AG04449 (cell line): ENCODE measurements around the gene ISL2.

ENCODE experiments used
- CTCF ChIA-PET: fragments of 350-600 bp; formaldehyde crosslinking; extraction: SDS; loops from one replicate; lab custom pipeline; 2021; ENCODE audit warnings: antibody characterized with exemption; lab: Yijun Ruan, JAX
- POLR2A ChIA-PET: fragments of 400-600, 350-600 bp; formaldehyde crosslinking; extraction: SDS; loops from one replicate; lab custom pipeline; 2020; ENCODE audit warnings: antibody characterized with exemption, inconsistent platforms; lab: Yijun Ruan, JAX
- DNase-seq: peaks from one replicate; pipeline ENCODE4 v3.0.0-alpha.2; 2010; ENCODE audit warnings: low read depth, low spot score
- H3K4me3 ChIP-seq: 2 replicates; pipeline ENCODE4 v1.5.1; 2011; ENCODE audit warnings: low read depth, mild to moderate bottlenecking, control low read depth, low read length
- CTCF ChIP-seq: IDR thresholded peaks from one replicate; pipeline ENCODE4 v1.5.1; 2011; ENCODE audit warnings: mild to moderate bottlenecking, moderate library complexity, low read length, control low read depth, inconsistent platforms; ENCODE audit not compliant: insufficient read depth; ENCODE audit errors: missing control alignments

The ISL2 gene

GRCh38 chr15:76377751-76378150, 41.2 kb downstream of the ISL2 start:
- TF ChIP-seq CTCF: no peak
- DNase-seq: no peak
- H3K4me3 ChIP-seq: no peak overlapping the region
- CTCF ChIA-PET: no interaction called here
- POLR2A ChIA-PET: no interaction called here

- CTCF ChIA-PET: no interaction called here
- TF ChIP-seq CTCF: no peak
- POLR2A ChIA-PET: interaction anchor here (0.6 kb wide), 1 partner anchor 9 kb away, joined by 4 read pairs; no protein-coding TSS in a partner anchor
- no peak for DNase-seq
- H3K4me3 ChIP-seq: no peak overlapping the region
Measured at GRCh38 chr15:76378691-76379090, 42.1 kb downstream of the ISL2 start.

GRCh38 chr15:76380249-76380648, 43.7 kb downstream of the ISL2 start:
- DNase-seq: no peak
- POLR2A ChIA-PET: interaction anchor here (0.6 to 1.2 kb wide), 2 partner anchors 26 to 486 kb away, joined by 3 to 4 read pairs; no protein-coding TSS in a partner anchor
- no peak overlapping the region for H3K4me3 ChIP-seq
- CTCF ChIA-PET: no interaction called here
- no peak for TF ChIP-seq CTCF

- no peak for TF ChIP-seq CTCF
- no peak overlapping the region for H3K4me3 ChIP-seq
- ChIA-PET CTCF (no interaction called here), POLR2A (interaction anchor here (1.2 kb wide), 1 partner anchor 27 kb away, joined by 4 read pairs; no protein-coding TSS in a partner anchor)
- no peak for DNase-seq
Measured at GRCh38 chr15:76381366-76381765, 44.8 kb downstream of the ISL2 start.

- TF ChIP-seq CTCF: no peak
- ChIA-PET CTCF (no interaction called here), POLR2A (no interaction called here)
- no peak for DNase-seq
- H3K4me3 ChIP-seq: no peak overlapping the region
Measured at GRCh38 chr15:76382987-76383728, 46.6 kb downstream of the ISL2 start.

GRCh38 chr15:76384409-76384808, 47.8 kb downstream of the ISL2 start:
- no peak for TF ChIP-seq CTCF
- H3K4me3 ChIP-seq: no peak overlapping the region
- POLR2A ChIA-PET: no interaction called here
- no peak for DNase-seq
- CTCF ChIA-PET: no interaction called here
